ENCODE results near the gene LASP1.
"Not testable (repeated sequence)": the region's sequence is repeated elsewhere in the genome, so short reads cannot be mapped to it uniquely, and the experiment has no call there.

GRCh38 chr17:38953800-38954199, 83.9 kb downstream of the LASP1 start:
- TF ChIP-seq, protein P1, sequence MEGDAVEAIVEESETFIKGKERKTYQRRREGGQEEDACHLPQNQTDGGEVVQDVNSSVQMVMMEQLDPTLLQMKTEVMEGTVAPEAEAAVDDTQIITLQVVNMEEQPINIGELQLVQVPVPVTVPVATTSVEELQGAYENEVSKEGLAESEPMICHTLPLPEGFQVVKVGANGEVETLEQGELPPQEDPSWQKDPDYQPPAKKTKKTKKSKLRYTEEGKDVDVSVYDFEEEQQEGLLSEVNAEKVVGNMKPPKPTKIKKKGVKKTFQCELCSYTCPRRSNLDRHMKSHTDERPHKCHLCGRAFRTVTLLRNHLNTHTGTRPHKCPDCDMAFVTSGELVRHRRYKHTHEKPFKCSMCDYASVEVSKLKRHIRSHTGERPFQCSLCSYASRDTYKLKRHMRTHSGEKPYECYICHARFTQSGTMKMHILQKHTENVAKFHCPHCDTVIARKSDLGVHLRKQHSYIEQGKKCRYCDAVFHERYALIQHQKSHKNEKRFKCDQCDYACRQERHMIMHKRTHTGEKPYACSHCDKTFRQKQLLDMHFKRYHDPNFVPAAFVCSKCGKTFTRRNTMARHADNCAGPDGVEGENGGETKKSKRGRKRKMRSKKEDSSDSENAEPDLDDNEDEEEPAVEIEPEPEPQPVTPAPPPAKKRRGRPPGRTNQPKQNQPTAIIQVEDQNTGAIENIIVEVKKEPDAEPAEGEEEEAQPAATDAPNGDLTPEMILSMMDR (IDR thresholded peaks at IDR 0.05), result not testable (repeated sequence)
- TF ChIP-seq POLR2A (IDR thresholded peaks at IDR 0.05), result not testable (repeated sequence)

Measured in body of pancreas (tissue), 4 donors.